GM18519 (cell line): ENCODE data around the gene LPCAT1.
A peak's percentile ranks its signal among the peaks of the same experiment; 100 is the strongest.

ENCODE experiments used
- ATAC-seq: cut with Tn5 transposase; IDR thresholded peaks from one replicate; pipeline ENCODE4 v1.9.1; 2021; ENCODE audit warnings: mild to moderate bottlenecking, moderate library complexity; ENCODE audit not compliant: unreplicated experiment, low FRiP score

LPCAT1 gene

DNA sequence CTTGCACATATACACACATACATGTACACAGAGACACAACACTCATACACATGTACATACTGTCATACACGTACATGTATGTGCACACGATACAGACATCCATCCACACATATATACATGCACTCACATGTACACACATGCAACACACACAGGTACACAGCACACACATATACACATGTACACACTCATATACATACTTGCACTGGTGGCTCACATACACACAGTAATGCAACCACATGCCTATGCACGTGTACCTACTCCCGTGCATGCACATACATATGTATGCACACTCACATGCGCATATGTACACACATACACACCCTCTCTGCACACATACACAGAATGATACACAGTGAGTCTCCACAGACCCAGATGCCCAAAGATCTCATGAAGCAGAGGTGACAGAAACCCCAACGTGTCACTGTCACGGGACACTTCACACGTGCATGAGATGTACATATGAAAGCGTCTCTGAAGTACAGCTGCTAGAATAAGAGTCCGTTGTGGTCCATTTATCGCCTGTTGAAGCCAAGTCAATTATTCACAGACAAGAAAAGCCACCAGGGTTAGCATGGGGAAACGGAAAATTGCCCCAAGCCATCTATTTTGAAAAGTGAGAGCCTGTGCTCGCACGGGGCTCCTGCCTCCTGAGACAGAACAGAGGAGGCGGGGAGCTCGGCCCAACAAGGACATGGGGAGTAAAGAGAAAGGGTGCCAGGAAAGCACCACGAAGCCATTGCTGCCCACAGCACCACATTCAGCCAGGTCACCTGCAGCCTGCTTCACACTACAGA is 24.9 kb downstream of the LPCAT1 start:
- ATAC-seq, result peak; percentile 24

DNA sequence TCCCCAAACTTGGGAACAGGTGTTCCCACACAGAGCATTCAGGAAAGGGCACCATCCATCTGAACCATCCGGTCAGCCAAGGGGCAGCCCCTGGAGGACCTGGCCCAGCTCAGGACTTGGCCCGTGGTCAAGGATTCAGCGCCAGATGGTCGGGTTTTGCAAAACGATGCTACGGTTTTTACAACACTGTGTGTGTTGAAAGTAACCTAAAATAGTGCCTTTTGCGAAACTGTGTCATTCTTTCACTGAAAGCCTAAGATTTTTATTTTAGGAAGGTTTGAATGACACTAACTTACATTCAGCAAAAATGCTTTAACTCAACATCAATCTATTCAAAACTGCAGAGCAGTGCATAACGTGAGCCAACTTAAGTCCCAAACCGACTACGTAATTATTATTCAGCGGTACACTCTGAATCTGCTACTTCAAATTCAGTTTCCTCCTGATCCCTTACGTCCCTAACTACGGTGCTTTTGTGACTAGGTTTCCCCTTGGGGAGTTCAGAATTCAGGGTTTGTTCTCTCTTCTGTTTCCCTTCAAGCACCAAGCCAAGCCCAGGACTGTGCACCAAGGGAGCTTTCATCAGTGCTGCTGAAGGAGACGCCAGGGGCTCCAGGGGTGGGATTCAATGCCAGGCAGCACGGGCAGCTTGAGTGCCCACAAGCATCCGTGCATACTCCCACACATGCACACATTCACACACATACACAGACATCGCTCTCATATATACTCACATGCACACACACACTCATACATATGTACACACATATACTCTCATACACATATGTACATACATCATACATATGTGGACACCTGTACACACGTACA is 25.8 kb downstream of the LPCAT1 start:
- ATAC-seq, result no peak

GRCh38 chr5:1497242-1497777 is 26.4 kb downstream of the LPCAT1 start:
- ATAC-seq, result no peak

DNA sequence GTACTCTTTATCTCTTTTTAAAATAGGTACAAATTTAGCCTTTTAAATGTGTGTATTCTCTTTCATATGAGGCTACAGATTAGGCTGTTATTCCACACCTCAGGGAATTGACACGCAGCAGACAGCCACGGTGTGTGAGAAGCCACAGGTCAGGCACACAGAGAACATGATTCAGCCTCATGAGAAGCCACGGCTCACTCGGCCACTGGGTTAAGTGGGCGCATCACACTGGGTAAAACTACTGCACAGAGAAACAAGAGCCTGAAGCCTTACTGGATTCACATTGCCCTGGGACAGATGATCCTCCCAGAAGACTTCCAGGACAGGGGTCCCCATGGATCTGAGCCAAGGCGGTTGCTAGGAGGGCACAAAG is 28.2 kb downstream of the LPCAT1 start:
- no peak for ATAC-seq

DNA sequence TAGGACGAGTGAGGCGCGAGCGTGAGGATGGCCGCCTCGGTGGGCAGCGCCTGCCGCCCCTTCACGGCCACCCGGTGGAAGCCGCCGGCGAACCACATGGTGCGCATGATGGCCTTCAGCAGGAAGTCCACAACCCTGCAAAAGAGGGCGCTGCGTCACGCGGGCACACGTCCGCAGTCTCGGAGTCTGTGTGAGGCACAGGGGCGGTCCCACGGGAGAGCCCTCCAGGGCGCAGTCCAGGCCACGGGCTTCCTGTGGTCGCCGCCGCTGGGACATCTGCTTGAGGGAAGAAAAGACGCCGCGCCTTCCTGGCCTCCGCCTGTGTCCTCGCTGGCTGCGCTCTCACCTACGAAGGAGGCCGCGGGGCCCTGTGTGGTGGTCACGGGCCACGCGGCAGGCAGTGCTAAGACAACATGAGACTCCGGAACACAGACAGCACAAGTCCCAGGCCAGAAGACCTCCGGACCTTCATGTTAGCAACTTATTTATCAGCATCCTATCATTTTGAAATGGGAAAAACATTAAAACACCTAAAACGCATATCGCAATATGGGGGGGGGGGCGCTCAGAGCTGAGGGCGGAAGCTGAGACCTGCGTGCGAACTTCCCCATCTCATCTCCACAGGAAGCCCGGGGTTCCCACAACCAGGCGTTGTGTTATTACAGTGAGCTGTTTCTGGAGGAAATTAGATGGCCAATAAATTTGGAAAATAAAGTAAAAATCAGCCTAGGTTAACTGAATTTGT is 28.8 kb downstream of the LPCAT1 start:
- no peak for ATAC-seq

DNA sequence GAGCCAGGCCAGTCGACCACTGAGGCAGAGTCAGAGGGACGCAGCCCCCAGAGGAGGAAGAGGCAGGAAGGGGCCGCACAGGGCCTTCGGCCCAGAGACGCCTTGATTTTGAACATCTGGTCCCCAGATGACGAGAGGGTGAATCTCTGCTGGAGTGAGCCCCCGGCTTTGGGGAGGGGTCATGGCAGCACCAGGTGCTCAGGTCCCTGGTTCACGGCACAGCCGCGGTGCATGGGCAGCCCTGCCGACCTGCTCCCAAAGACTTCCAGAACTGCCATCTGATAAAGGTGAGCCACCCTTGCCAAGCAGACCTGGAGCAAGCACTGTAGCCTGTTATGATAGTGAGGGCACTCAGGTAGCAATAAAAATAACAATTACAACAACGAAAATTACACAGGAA is 29.8 kb downstream of the LPCAT1 start:
- no peak for ATAC-seq

DNA sequence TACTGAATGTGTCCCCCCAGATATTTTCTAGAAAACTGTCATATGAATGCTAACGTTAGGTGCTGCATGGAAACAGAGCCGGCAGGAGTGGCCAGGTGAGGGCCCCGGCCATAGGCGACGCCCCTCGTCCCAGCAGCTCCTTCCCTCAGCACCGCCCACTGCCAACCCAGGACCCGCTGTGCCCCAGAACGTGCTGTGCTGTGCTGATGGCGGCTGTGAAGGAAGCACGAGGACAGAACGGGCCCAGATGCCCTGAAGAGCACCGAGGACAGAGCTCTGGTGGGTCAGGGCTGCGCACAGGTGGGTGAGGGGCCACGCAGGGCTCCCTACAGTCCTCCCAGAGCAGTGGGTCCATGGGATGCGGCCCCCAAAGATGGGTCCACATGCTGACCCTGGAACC is 30.3 kb downstream of the LPCAT1 start:
- no peak for ATAC-seq

- no peak for ATAC-seq
Measured at GRCh38 chr5:1492757-1493156, 31.0 kb downstream of the LPCAT1 start.

DNA sequence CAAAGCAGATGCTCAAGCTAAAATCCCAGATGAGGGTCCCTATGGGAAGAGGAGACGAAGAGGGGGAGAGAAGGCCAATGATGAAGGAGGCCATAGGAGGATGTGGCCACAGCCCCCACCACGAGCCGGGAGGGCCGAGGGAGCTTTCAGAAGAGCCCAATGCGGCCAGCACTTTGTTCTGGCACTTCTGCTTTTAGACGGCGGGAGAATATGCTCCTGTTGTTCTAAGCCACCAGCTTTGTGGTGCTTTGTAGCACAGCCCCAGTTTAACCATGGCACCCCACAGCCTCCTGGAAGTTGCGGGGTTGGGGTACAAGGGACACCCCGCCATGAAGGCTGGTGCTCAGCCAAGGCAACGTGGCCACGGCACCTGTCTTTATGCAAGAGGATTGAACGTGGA is 33.4 kb downstream of the LPCAT1 start:
- no peak for ATAC-seq

- no peak for ATAC-seq
Measured at GRCh38 chr5:1489754-1490153, 34.0 kb downstream of the LPCAT1 start.

GRCh38 chr5:1488882-1489680 is 34.7 kb downstream of the LPCAT1 start:
- peak; percentile 41 for ATAC-seq

DNA sequence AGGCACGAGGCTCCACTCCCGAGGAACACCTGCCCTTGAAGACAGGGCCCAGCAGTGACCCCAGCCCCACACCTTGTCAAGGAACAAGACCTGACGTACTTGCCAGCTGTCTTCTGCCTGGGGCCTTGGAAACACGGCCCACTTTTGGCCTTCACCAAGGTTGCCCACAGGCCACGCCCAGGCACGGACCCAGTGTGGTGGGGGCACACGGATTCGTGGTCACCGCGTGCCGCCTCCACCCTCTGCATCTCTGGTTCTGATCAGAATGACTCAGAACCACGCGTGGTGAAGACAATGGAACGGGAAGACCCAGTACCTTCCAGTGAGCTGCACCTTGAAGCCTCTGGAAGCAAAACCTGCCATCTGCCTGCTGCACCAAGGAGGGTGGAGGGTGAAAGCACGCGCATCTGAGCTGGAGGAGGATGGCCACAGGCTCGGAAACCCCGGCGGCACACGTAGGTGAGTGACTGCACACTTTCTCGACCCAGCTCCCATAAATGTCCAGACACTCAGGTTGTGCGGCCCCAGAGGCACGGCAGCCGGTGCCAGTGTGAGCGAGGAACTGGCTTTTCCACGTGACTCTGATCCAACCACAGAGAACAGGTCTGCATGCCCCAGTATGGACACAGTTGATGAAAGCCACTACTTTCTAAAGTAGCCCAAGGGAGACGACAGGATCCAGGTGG is 36.5 kb downstream of the LPCAT1 start:
- no peak for ATAC-seq

DNA sequence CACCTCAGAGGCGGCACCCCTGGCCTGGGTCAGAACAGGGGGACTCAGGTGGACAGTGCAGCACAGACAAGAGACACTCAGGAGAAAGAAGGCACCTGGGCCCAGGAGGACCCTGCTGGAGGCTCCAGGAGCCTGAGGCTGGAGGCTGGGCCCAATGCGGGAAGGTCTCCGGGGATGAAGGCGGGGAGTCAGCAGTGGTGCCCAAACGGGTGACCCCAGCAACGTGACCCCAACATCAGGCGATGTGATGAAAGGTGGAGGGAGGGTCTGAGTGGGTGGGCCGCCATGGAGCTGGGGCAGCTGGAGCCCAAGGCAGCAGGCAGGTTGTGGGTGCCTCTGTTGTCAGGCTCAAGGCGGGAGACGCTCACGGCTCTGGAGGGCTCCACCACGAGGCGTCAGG is 37.5 kb downstream of the LPCAT1 start:
- ATAC-seq, result no peak

GRCh38 chr5:1485579-1486118 is 38.1 kb downstream of the LPCAT1 start:
- ATAC-seq, result no peak

DNA sequence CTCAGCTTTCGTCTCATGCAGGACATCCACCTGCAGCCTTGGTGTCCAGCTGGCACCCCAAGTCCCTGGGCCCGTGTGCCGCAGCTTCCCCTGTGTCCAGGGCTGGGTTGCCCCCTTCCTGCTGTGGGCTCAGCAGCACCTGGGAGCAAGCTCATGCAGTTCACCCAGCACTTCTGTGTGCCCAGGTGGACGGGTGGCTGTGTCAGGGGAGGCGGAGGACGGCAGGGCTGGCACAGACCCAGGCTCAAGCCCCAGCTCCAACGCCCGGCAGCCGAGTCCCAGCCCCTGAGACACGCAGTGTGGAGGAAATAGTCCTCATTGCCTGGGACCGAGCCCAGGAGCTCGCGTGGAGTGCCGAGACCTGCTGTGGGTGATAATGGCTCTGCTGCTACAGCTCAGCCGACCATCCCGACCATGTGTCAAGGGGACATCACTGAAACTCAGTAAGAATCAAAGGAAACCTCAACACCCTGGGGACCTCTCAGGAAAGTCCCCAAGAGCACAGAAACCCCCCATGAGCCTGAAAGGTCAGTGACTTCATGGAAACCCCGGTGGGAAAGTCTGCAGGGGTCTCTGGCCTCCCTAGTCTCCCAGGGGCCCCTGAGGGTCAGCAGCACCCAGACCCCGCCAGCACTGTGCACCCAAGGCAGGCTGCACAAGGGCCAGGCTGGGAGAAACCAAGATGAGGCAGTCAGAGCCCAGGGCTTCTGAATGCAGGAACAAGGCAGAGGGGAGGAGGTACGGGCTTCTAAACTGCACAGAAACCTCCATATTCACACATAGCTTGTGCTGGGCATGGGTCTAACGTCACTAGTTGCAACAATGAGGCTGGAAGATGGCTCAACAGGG is 38.8 kb downstream of the LPCAT1 start:
- ATAC-seq, result peak; percentile 37

DNA sequence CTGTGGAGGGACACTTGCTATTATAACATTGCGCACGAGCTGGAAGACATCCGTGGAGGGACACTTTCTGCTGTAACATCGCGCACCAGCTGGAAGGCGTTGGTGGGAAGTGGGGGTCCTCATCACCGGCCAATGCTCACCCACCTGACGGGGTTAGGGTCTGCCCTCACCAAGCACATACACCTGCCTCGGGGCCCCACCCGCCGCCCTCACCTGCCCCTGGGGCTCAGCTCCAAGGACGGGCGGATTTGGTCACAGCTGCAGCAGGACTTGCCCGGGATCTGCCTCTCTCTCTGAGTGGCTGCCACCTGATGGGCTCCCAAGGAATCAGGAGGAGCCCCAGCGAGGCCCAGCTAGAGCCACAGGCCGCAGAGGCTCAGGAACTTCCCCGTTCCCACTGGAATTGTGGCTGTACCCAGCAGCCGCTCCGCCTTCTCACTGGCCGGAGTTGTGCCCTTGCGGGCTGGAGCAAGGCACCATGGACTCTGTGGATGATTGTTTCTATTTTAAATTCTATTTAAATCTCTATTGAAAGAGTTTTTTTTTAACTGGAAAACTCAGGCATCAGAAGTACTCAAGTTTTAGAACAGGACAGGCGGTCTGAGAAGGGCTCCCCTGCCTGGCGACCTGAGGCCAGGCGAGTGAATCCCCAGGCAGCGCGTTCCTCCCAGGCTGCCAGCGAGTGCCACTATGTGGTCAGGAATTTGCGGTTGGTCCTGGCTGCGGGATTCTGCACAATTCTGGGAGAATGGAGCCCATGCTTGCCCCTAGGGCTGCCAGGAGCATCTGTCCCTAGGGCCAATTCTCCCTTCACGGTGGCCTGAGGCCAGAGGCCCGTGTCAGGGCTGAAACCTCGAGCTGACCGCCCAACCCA is 39.7 kb downstream of the LPCAT1 start:
- ATAC-seq, result no peak

GRCh38 chr5:1483064-1483463 is 40.7 kb downstream of the LPCAT1 start:
- no peak for ATAC-seq

GRCh38 chr5:1481959-1482331 is 41.8 kb downstream of the LPCAT1 start:
- ATAC-seq, result no peak
